HCT116 (cell line): Measurements from ENCODE around the gene ATF7.

Experiments used
- EGR1 ChIP-seq: IDR thresholded peaks from 2 replicates; pipeline ENCODE4 v1.6.1; 2012; ENCODE audit warnings: low read depth
- EZH2phosphoT487 ChIP-seq: fragments of 200-600 bp; IDR thresholded peaks from 2 replicates; pipeline ENCODE4 v1.6.1; 2018; ENCODE audit warnings: antibody characterized with exemption, borderline replicate concordance
- FOSL1 ChIP-seq: IDR thresholded peaks from 2 replicates; pipeline ENCODE4 v1.6.1; 2012; ENCODE audit warnings: low read depth
- JUND ChIP-seq: IDR thresholded peaks from 2 replicates; pipeline ENCODE4 v1.6.1; 2012
- POLR2A ChIP-seq: IDR thresholded peaks from 2 replicates; pipeline ENCODE4 v1.7.0; 2011; ENCODE audit warnings: borderline replicate concordance; ENCODE audit not compliant: insufficient read depth, insufficient read length; ENCODE audit errors: extremely low read depth
- YY1 ChIP-seq: IDR thresholded peaks from 2 replicates; pipeline ENCODE4 v1.6.1; 2011; ENCODE audit warnings: low read length, low read depth, moderate library complexity, mild to moderate bottlenecking; ENCODE audit not compliant: insufficient replicate concordance; ENCODE audit errors: extremely low read depth
- ZNF274 ChIP-seq: fragments of 200-500 bp; sonication (Bioruptor generic); IDR thresholded peaks from 2 replicates; pipeline ENCODE4 v1.6.1; 2014; ENCODE audit warnings: mild to moderate bottlenecking, low read depth, low read length, inconsistent platforms
- TF ChIP-seq, protein P1 (sequence below): IDR thresholded peaks from 2 replicates; pipeline ENCODE4 v1.6.1; 2012
- TF ChIP-seq, protein P2 (sequence below), 3 experiments: fragments of 200-600 bp in 1 of 3; sonication (generic) in 1 of 3; IDR thresholded peaks in 2 of 3; conservative IDR thresholded peaks in 1 of 3; 2 replicates each; pipeline ENCODE4 v1.5.1; 2012 to 2017; ENCODE audit warnings: low read depth in 2 of 3, low read length in 2 of 3, antibody characterized with exemption in 1 of 3, borderline replicate concordance in 1 of 3, control low read depth in 1 of 3, mild to moderate bottlenecking in 1 of 3, mixed read lengths in 1 of 3, mixed run types in 1 of 3, moderate library complexity in 1 of 3; ENCODE audit not compliant: insufficient read depth in 1 of 3
- TF ChIP-seq, protein P3 (sequence below): IDR thresholded peaks from 2 replicates; pipeline ENCODE4 v1.6.1; 2012; ENCODE audit warnings: low read depth

DNA sequence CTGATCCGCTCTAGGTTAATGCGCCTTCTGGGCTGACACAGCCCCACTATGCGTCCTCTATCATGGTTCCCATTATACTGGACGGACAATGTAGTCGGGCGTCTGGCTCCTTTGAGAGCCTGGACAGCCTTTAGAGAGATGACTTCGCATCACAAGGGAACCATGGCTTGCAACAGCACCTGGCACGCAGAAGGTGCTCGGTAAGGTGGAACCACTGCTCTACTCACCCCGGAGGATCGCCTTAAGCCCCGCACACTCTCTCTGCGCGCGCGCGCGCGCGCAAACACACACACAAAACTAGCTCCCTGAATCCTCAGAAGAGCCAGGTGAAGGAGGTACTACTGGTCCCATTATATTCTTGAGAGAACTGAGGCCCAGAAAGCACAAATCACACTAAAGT lies 134.0 kb downstream of the ATF7 start:
- TF ChIP-seq, protein P1, sequence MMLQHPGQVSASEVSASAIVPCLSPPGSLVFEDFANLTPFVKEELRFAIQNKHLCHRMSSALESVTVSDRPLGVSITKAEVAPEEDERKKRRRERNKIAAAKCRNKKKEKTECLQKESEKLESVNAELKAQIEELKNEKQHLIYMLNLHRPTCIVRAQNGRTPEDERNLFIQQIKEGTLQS: no peak
- TF ChIP-seq EZH2phosphoT487 (no peak), YY1 (no peak), EGR1 (no peak), POLR2A (no peak), JUND (no peak), FOSL1 (no peak), ZNF274 (no peak)
- TF ChIP-seq, protein P2, sequence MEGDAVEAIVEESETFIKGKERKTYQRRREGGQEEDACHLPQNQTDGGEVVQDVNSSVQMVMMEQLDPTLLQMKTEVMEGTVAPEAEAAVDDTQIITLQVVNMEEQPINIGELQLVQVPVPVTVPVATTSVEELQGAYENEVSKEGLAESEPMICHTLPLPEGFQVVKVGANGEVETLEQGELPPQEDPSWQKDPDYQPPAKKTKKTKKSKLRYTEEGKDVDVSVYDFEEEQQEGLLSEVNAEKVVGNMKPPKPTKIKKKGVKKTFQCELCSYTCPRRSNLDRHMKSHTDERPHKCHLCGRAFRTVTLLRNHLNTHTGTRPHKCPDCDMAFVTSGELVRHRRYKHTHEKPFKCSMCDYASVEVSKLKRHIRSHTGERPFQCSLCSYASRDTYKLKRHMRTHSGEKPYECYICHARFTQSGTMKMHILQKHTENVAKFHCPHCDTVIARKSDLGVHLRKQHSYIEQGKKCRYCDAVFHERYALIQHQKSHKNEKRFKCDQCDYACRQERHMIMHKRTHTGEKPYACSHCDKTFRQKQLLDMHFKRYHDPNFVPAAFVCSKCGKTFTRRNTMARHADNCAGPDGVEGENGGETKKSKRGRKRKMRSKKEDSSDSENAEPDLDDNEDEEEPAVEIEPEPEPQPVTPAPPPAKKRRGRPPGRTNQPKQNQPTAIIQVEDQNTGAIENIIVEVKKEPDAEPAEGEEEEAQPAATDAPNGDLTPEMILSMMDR (IDR thresholded peaks at IDR 0.05 in 2 of 3, conservative IDR thresholded peaks at IDR 0.05 in 1 of 3; ENCODE audit: borderline replicate concordance in 1 of 3, insufficient read depth in 1 of 3, low read depth in 2 of 3, low read length in 2 of 3): no peak
- TF ChIP-seq, protein P3, sequence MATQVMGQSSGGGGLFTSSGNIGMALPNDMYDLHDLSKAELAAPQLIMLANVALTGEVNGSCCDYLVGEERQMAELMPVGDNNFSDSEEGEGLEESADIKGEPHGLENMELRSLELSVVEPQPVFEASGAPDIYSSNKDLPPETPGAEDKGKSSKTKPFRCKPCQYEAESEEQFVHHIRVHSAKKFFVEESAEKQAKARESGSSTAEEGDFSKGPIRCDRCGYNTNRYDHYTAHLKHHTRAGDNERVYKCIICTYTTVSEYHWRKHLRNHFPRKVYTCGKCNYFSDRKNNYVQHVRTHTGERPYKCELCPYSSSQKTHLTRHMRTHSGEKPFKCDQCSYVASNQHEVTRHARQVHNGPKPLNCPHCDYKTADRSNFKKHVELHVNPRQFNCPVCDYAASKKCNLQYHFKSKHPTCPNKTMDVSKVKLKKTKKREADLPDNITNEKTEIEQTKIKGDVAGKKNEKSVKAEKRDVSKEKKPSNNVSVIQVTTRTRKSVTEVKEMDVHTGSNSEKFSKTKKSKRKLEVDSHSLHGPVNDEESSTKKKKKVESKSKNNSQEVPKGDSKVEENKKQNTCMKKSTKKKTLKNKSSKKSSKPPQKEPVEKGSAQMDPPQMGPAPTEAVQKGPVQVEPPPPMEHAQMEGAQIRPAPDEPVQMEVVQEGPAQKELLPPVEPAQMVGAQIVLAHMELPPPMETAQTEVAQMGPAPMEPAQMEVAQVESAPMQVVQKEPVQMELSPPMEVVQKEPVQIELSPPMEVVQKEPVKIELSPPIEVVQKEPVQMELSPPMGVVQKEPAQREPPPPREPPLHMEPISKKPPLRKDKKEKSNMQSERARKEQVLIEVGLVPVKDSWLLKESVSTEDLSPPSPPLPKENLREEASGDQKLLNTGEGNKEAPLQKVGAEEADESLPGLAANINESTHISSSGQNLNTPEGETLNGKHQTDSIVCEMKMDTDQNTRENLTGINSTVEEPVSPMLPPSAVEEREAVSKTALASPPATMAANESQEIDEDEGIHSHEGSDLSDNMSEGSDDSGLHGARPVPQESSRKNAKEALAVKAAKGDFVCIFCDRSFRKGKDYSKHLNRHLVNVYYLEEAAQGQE: no peak
